K562 (cell line): ENCODE results near the gene PES1. TPM values are rescaled to one million over a fixed set of nuclear protein-coding genes. Genes with fewer than 3 reads are reported as not detected.

ENCODE experiments used
- BCOR ChIP-seq: fragments of 450-650 bp; IDR thresholded peaks from 2 replicates; pipeline ENCODE4 v1.6.1; 2016
- HDGF ChIP-seq: fragments of 450-650 bp; IDR thresholded peaks from 2 replicates; pipeline ENCODE4 v1.6.1; 2016
- ILF3 ChIP-seq: fragments of 450-650 bp; IDR thresholded peaks from 2 replicates; pipeline ENCODE4 v1.6.1; 2018; ENCODE audit warnings: antibody characterized with exemption, mild to moderate bottlenecking, moderate library complexity, borderline replicate concordance
- KDM4B ChIP-seq, 2 experiments: fragments of 450-650 bp in 1 of 2; sonication (generic) in 1 of 2; IDR thresholded peaks; 2 replicates each; pipeline ENCODE4 v1.6.1; 2016 to 2017; ENCODE audit warnings: borderline replicate concordance in 2 of 2, antibody characterized with exemption in 1 of 2, low read depth in 1 of 2, mild to moderate bottlenecking in 1 of 2
- LCOR ChIP-seq: sonication (generic); formaldehyde crosslinking; IDR thresholded peaks from 2 replicates; pipeline ENCODE4 v1.8.0; 2022; ENCODE audit warnings: mild to moderate bottlenecking, missing genetic modification reagents
- MYNN ChIP-seq, 2 experiments: sonication (generic); formaldehyde crosslinking in 1 of 2; IDR thresholded peaks; 2 replicates each; pipeline versions ENCODE4 v1.5.0 to v1.6.1; 2016 to 2020; ENCODE audit warnings: antibody characterized with exemption in 1 of 2, missing genetic modification reagents in 1 of 2
- NCOA1 ChIP-seq: fragments of 450-650 bp; IDR thresholded peaks from 2 replicates; pipeline ENCODE4 v1.6.1; 2016; ENCODE audit warnings: low read depth
- POU5F1 ChIP-seq: fragments of 150-350 bp; IDR thresholded peaks from 2 replicates; pipeline ENCODE4 v1.6.1; 2014; ENCODE audit warnings: borderline replicate concordance, low read length, low read depth, mild to moderate bottlenecking; ENCODE audit not compliant: partially characterized antibody
- RBM15 ChIP-seq: fragments of 200-400 bp; formaldehyde crosslinking; IDR thresholded peaks from 2 replicates; pipeline ENCODE4 v1.6.1; 2018; ENCODE audit warnings: mild to moderate bottlenecking, low read length, moderate library complexity; ENCODE audit not compliant: insufficient read depth
- RBM25 ChIP-seq: fragments of 200-400 bp; formaldehyde crosslinking; IDR thresholded peaks from 2 replicates; pipeline ENCODE4 v1.6.1; 2018; ENCODE audit warnings: low read length, low read depth, moderate library complexity; ENCODE audit not compliant: severe bottlenecking
- RBM34 ChIP-seq: fragments of 200-400 bp; formaldehyde crosslinking; IDR thresholded peaks from 2 replicates; pipeline ENCODE4 v1.6.1; 2018; ENCODE audit warnings: low read length, borderline replicate concordance; ENCODE audit not compliant: insufficient read depth
- TCF15 ChIP-seq: fragments of 250-450 bp; sonication (Bioruptor Pico); IDR thresholded peaks from 2 replicates; pipeline ENCODE4 v1.8.0; 2022; ENCODE audit warnings: moderate library complexity, mild to moderate bottlenecking, inconsistent platforms
- TCFL5 ChIP-seq: fragments of 250-450 bp; sonication (Bioruptor Pico); conservative IDR thresholded peaks from 2 replicates; pipeline ENCODE4 v1.6.1; 2021; ENCODE audit warnings: mild to moderate bottlenecking, moderate library complexity, matching md5 sums
- ZFP36 ChIP-seq: fragments of 150-350 bp; IDR thresholded peaks from 2 replicates; pipeline ENCODE4 v1.6.1; 2018; ENCODE audit warnings: low read length, low read depth; ENCODE audit not compliant: partially characterized antibody
- polyA plus RNA-seq, 8 experiments: library from polyadenylated mRNA; depleted of rRNA in 4 of 8; stranded (reverse) in 5 of 8; unstranded in 3 of 8; fragments of >200 nt; fragmentation: Nextera tagmentation in 2 of 8; fragmentation: Illumina TruSeq in 1 of 8; extraction: Ambion mirVana in 2 of 8; extraction: Trizol in 1 of 8; gene quantifications; 2 replicates each; pipeline versions ENCODE4 v1.2.1 to v1.2.3, GENCODE V29; 2011 to 2014; ENCODE audit warnings: inconsistent platforms in 1 of 8, missing spikeins in 1 of 8
- total RNA-seq, 7 experiments: library from RNA; depleted of rRNA in 6 of 7; stranded (reverse); fragments of >200 nt in 6 of 7; fragmentation: Illumina TruSeq in 2 of 7; extraction: Trizol in 2 of 7; gene quantifications; 2 replicates each; pipeline versions ENCODE4 v1.2.1 to v1.2.3, GENCODE V29; 2011 to 2021; ENCODE audit warnings: low replicate concordance in 1 of 7
- TF ChIP-seq, protein P1 (sequence below): fragments of 250-450 bp; sonication (Bioruptor Pico); IDR thresholded peaks from 2 replicates; pipeline ENCODE4 v1.4.0; 2020; ENCODE audit warnings: mild to moderate bottlenecking, moderate library complexity
- TF ChIP-seq, protein P2 (sequence below), 2 experiments: fragments of 200-800 bp in 1 of 2; sonication (Bioruptor generic) in 1 of 2; sonication (generic) in 1 of 2; formaldehyde crosslinking in 1 of 2; IDR thresholded peaks in 1 of 2; conservative IDR thresholded peaks in 1 of 2; 2 replicates each; pipeline versions ENCODE4 v1.5.0 to v1.6.1; 2016 to 2020; ENCODE audit warnings: missing compliant biosample characterization in 1 of 2, missing genetic modification characterization in 1 of 2, missing genetic modification reagents in 1 of 2
- TF ChIP-seq, protein P3 (sequence below), 3 experiments: fragments of 200-800 bp in 1 of 3; fragments of 250-450 bp in 1 of 3; fragments of 450-650 bp in 1 of 3; sonication (Bioruptor Pico) in 1 of 3; sonication (Bioruptor generic) in 1 of 3; formaldehyde crosslinking in 1 of 3; IDR thresholded peaks; 2 replicates each; pipeline versions ENCODE4 v1.6.1 to v1.8.0; 2016 to 2022; ENCODE audit warnings: mild to moderate bottlenecking in 2 of 3, missing genetic modification characterization in 2 of 3, missing compliant biosample characterization in 1 of 3, moderate library complexity in 1 of 3

Gene PES1
- total and polyA plus RNA-seq, 9 of the 15 experiments (the other 6 are each of a cell fraction or from before 2014, with no cell fraction given): 6.5 to 158 (median 94.3) TPM

DNA sequence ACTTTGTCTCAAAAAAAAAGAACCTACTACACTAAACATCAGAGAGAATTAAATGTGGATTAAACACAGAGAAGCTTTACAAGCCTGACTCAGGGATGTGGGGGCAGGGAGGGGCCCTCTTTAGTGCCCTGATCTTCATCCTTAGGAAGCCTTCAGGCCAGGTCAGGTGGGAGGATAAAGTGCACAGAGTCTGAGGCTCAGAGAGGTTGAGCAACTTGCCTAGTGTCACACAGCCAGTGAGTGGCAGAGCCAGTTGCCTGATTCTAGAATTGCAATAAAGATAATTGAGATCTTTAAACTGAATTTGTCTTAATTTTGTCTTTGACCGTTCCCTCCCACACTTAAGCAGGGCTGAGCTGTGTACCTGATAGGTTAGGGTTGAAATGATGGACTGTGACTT is 52.3 kb downstream of the PES1 start (continued):
- TF ChIP-seq, protein P1, sequence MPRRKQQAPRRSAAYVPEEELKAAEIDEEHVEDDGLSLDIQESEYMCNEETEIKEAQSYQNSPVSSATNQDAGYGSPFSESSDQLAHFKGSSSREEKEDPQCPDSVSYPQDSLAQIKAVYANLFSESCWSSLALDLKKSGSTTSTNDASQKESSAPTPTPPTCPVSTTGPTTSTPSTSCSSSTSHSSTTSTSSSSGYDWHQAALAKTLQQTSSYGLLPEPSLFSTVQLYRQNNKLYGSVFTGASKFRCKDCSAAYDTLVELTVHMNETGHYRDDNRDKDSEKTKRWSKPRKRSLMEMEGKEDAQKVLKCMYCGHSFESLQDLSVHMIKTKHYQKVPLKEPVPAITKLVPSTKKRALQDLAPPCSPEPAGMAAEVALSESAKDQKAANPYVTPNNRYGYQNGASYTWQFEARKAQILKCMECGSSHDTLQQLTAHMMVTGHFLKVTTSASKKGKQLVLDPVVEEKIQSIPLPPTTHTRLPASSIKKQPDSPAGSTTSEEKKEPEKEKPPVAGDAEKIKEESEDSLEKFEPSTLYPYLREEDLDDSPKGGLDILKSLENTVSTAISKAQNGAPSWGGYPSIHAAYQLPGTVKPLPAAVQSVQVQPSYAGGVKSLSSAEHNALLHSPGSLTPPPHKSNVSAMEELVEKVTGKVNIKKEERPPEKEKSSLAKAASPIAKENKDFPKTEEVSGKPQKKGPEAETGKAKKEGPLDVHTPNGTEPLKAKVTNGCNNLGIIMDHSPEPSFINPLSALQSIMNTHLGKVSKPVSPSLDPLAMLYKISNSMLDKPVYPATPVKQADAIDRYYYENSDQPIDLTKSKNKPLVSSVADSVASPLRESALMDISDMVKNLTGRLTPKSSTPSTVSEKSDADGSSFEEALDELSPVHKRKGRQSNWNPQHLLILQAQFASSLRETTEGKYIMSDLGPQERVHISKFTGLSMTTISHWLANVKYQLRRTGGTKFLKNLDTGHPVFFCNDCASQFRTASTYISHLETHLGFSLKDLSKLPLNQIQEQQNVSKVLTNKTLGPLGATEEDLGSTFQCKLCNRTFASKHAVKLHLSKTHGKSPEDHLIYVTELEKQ (CRISPR knock-in tag): no peak
- no peak for TF ChIP-seq TCFL5 (CRISPR knock-in tag)
- TF ChIP-seq, protein P2, sequence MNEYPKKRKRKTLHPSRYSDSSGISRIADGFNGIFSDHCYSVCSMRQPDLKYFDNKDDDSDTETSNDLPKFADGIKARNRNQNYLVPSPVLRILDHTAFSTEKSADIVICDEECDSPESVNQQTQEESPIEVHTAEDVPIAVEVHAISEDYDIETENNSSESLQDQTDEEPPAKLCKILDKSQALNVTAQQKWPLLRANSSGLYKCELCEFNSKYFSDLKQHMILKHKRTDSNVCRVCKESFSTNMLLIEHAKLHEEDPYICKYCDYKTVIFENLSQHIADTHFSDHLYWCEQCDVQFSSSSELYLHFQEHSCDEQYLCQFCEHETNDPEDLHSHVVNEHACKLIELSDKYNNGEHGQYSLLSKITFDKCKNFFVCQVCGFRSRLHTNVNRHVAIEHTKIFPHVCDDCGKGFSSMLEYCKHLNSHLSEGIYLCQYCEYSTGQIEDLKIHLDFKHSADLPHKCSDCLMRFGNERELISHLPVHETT (CRISPR knock-in tag; conservative IDR thresholded peaks at IDR 0.05 in 1 of 2, IDR thresholded peaks at IDR 0.05 in 1 of 2): no peak
- peak; percentile 72 for TF ChIP-seq ZFP36
- TF ChIP-seq POU5F1: no peak
- peak; percentile 69 for TF ChIP-seq RBM25
- TF ChIP-seq NCOA1: no peak
- no peak for TF ChIP-seq RBM34
- no peak for TF ChIP-seq TCF15 (CRISPR knock-in tag)
- no peak for TF ChIP-seq MYNN (IDR thresholded peaks at IDR 0.05)
- no peak for TF ChIP-seq MYNN (CRISPR knock-in tag; IDR thresholded peaks at IDR 0.05)
- TF ChIP-seq KDM4B (IDR thresholded peaks at IDR 0.05; ENCODE audit: borderline replicate concordance in 2 of 2, low read depth in 1 of 2): no peak
- peak; percentile 75 for TF ChIP-seq BCOR
- no peak for TF ChIP-seq RBM15
- no peak for TF ChIP-seq ILF3
- no peak for TF ChIP-seq LCOR
- TF ChIP-seq HDGF: no peak
- TF ChIP-seq, protein P3, sequence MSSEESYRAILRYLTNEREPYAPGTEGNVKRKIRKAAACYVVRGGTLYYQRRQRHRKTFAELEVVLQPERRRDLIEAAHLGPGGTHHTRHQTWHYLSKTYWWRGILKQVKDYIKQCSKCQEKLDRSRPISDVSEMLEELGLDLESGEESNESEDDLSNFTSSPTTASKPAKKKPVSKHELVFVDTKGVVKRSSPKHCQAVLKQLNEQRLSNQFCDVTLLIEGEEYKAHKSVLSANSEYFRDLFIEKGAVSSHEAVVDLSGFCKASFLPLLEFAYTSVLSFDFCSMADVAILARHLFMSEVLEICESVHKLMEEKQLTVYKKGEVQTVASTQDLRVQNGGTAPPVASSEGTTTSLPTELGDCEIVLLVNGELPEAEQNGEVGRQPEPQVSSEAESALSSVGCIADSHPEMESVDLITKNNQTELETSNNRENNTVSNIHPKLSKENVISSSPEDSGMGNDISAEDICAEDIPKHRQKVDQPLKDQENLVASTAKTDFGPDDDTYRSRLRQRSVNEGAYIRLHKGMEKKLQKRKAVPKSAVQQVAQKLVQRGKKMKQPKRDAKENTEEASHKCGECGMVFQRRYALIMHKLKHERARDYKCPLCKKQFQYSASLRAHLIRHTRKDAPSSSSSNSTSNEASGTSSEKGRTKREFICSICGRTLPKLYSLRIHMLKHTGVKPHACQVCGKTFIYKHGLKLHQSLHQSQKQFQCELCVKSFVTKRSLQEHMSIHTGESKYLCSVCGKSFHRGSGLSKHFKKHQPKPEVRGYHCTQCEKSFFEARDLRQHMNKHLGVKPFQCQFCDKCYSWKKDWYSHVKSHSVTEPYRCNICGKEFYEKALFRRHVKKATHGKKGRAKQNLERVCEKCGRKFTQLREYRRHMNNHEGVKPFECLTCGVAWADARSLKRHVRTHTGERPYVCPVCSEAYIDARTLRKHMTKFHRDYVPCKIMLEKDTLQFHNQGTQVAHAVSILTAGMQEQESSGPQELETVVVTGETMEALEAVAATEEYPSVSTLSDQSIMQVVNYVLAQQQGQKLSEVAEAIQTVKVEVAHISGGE (CRISPR knock-in tag; IDR thresholded peaks at IDR 0.05): no peak
